Measurements from ENCODE around the gene COPG2.
"Not testable (repeated sequence)": the region's sequence is repeated elsewhere in the genome, so short reads cannot be mapped to it uniquely, and the experiment has no call there.

COPG2 gene, protein sequence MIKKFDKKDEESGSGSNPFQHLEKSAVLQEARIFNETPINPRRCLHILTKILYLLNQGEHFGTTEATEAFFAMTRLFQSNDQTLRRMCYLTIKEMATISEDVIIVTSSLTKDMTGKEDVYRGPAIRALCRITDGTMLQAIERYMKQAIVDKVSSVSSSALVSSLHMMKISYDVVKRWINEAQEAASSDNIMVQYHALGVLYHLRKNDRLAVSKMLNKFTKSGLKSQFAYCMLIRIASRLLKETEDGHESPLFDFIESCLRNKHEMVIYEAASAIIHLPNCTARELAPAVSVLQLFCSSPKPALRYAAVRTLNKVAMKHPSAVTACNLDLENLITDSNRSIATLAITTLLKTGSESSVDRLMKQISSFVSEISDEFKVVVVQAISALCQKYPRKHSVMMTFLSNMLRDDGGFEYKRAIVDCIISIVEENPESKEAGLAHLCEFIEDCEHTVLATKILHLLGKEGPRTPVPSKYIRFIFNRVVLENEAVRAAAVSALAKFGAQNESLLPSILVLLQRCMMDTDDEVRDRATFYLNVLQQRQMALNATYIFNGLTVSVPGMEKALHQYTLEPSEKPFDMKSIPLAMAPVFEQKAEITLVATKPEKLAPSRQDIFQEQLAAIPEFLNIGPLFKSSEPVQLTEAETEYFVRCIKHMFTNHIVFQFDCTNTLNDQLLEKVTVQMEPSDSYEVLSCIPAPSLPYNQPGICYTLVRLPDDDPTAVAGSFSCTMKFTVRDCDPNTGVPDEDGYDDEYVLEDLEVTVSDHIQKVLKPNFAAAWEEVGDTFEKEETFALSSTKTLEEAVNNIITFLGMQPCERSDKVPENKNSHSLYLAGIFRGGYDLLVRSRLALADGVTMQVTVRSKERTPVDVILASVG

DNA sequence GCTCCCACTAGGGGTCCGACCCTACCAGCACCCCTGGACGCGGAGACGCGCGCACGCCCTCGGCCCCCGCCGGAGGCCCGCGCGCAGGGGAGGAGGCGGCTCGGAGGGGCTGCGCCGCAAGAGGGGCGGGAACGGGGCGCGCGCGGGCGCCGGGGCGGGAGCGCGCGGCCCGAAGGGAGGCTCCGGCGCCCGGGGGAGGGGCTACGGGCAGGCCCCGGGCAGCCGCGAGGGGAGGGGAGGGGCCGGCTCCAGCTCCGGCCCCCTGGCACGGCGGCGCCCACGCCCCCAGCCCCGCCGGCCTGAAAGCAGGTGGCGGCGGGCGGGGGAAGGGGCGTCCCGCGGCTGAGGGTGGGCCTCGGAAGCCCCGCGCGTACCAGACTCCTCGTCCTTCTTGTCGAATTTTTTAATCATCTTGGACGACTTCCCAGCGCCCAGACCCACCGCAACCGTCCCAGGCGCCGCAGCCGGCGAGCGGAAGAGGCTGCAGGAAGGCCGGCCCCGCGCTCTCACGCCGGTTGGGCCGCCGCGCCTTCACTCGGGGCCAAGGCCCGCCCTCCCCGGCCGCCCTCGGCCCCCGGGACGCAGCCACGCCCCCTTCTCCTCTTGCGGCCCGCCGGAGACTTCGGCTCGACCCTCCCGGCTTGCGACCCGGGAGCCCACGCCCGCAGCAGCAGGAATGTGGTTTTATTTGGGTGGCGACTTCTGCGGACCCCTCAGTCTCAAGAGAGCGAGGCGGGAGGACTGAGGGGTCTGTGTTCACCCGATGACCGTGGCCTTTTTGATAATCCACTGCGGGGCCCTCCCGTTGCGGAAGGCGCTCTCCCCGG is at the start of gene COPG2:
COPG2 (minus strand) TSS at position 491 of the 827 bp plus-strand sequence; CDS start at position 411, 80 bp downstream.
- DNase-seq: peak; percentile 65 to 87

DNA sequence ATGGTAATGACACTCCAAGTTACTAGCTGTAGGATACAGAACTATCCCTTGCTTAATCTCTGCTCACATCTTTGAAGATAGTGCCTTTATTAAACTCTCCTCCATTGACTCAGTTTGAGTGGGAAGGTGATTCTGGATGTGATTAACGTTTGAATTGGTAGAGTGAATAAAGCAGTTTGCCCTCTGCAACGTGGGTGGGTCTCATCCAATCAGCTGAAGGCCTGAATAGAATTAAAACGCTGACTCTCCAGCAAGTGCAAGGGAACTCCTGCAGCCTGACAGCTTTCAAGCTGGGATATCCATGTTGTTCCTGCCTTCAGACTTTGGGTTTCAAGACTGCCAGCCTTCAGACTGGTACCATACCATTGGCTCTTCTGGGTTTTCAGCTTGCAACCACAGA is 43.9 kb upstream of the COPG2 start:
- DNase-seq: no peak

DNA sequence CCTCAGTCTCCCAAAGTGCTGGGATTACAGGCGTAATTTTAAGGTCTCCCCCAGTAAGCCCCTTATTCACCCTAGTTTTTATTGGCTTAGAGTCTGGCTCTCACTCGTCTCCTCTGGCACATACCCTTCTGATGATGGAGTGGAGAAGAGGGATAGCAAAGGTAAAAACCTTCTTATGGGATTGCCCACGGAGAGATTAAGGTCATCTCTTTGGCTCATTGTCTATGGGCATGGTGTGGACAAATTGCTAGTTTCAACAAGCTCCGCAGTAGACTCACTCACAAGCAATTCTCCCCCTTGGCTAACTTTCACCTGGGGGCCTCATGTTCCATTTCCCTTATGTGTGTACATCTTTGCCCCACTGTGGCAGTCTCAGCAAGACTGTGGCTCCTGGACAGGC is 40.2 kb upstream of the COPG2 start:
- no peak for DNase-seq

DNA sequence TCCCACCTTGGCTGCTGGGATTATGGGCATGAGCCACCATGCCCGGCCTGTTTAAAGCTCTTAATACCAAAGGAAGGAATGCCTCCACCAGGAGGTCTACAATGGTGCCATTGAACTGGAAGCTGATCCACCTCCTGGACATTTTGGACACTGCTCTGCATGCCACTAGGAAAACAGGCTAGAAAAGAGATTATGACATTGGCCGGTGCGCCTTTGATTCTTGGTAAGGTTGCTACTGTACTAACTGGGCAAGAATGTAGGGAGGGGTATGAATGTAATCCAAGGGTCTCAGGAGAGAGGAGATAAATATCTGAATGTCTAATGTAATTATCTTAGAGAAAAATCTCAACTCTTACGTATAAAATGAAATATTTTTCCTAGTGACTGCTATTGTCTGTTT is 39.5 kb upstream of the COPG2 start:
- no peak for DNase-seq

DNA sequence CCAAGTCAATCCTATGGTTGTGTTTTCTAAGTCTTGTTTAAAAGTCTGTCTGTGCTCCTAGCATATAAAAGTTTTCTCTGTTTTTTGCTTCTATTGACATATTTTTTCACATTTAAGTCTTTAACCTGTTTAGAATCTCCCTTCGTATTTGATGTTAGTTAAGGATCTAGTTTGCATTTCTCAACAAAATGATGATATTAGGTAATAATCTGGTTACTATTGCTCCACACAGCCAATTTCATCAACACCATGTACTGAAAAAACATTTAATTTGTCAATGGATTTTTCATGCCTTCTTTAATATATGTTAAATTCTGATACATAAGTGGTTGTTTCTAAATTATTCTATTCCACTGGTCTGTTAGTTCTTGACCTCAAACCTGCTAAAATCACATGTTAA is 35.3 kb upstream of the COPG2 start:
- DNase-seq: no peak

DNA sequence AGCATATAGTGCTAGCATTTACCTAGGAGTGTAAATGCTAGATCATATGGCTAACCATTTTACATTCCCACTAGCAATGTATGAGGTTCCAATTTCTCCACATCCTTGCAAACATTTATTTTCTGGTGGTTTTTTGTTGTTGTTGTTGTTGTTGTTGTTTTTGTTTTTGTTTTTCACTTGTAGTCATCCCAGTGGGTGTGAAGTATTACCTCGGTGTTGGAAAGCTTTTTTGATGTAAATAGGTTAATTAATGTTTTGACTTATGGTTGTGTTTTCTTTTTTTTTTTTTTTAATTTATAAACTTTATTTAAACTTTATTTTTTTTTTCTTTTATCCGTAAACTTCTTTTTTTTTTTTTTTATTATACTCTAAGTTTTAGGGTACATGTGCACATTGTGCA is 33.1 kb upstream of the COPG2 start:
- no peak for DNase-seq

DNA sequence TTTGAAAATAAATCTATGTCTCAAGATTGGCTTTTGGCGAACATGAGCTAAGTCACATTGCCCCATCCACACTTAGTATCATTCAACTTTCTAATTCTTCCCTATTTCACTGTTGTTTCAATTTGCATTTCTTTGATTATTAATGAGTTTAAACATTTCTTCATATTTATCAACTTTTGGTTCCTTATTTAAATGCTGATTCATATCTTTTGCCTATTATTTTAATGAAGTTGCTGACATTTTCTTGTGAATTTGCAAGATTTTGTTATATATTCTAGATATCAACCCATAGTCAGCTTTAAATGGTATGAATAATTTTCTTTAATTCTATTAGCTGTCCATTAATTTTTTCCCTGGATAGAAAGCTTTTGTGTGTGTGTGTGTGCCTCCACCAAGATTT is 32.2 kb upstream of the COPG2 start:
- no peak for DNase-seq

DNA sequence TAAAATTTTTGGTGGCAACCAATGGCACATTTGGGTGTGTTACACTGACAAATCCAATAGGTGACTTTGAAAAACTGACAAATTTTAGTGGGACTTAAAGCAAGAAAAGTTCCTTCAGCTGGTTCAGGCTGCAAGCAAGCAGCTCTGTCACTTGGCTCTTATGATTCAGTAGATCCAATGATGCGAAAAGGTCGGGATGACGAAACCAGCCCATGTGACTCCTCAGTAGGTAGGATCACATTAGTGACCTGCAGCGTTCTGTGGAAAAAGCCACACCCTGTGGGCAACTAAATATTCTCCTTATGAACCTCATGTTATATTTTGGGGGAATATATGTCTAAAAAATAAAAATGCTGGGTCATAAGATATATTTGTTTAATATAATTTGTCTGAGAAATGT is 31.1 kb upstream of the COPG2 start:
- no peak for DNase-seq

DNA sequence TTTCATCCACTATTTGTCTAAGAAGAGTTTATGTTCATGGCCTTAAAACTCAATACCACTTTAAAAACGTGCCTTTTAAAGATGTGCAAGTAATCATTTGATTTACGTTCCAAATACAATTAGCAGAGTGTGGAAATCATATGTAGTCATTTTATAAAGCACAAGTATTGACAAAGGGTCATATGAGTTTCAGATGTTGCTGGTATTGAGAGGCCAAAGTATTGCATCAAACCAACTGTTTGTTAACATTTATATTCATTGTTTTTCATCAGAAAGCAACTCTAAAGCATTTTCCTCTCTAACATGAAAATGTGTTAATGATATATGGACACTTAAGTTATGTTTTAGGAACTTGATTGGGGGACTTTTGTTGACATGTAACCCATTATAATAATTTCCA is 29.3 kb upstream of the COPG2 start:
- DNase-seq: no peak

DNA sequence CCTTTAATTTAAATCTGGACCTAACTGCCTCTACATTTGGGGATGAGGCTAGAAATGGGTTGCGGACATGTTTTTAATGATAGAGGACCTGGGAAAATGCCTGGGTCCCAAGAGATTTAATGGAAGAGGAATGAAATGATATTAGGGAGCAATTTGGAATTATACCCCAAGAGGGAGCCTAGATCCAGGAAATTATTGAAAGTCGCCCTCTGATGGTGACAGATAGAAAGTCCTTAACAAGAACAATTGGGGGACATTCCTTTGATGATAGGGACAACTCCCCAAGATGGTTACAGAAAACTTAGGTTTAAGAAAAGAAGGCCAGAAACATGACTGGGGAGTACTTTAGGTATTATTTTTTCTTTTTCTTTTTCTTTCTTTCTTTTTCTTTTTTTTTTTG is 27.3 kb upstream of the COPG2 start:
- peak in 1 of 2 experiments; percentile 27 for DNase-seq

DNA sequence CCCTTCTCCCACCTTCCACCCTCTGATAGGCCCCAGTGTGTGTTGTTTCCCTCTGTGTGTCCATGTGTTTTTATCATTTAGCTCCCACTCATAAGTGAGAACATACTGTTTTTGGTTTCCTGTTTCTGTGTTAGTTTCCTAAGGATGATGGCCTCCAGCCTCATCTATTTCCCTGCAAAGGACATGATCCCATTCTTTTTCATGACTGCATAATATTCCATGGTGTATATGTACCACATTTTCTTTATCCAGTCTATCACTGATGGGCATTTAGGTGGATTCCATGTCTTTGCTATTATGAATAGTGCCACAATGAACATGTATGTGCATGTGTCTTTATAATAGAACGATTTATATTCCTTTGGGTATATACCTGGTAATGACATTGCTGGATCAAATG is 23.8 kb upstream of the COPG2 start:
- DNase-seq: not testable (repeated sequence)

DNA sequence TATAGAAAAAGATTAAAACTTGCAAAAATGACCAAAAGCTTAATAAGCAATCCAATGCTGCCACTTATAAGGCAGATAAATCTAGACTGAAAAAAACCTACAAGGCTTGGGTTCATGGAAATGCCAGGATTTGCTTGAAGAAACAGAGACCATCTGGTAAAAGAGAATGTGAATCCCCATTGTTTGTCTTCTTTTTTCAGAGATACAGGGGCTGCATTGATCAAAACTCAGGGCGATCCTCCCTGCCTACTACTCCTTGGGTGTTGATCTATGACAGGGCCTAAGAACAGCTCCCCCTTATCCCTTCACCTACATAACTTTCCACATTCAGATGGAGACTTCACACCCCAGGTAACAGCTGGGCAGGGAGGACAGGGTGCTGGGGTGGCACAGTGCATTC is 21.1 kb upstream of the COPG2 start:
- DNase-seq: no peak

DNA sequence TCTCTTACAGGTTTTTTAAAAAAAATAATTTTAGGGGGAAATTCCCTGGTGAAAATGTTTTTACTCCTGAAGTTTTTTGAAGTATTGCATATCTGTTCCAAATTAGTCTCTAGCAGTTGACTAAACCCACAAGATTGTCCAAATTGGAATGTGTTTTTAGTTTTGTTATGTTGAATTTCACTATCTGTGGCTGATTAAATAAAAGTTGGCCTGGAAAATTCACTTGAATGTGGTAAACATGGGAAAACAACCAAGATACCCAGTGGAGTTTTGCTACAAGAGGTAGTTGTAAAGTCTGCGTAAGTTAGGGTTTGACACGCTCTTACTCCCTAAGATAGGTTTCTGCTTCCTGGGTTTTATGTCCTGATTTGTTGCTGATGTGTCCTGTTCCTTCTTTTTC is 14.5 kb upstream of the COPG2 start:
- DNase-seq: no peak

DNA sequence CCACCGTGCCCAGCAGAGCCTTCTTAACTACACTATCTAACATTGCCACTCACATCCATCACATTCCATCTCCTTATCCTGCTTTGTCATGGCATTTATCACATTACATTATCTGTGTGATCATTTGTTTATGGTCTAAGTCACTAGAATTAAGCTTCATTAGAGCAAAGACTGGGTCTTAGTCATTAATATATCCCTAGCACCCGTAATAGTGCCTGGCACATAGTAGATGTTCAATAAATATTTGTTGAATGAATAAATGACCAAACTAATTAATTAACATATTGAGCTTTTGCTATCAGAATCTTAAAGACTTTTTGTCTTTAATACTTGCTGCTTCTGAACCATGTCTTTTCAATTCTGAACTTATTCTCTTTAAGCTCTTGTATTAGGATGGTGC is 5.9 kb upstream of the COPG2 start:
- no peak for DNase-seq

DNA sequence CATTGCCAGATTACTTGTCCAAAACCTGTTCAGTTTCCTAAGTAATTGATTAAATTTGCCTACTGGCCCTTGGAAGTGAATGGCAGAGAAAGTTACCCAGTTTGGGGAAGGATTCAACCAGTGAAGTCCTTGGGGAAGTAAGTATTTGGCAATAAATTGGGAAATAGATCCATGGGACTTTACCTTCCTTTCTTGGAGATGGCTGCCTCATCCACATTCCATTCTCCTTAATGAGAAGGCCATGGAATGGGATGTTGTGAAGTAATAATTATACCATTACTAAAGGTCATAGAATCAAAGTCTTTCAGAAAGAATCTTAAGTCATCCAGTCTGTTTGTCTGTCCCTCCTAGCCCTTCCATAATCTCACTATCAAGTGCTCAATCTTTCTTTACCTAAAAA is 4.5 kb upstream of the COPG2 start:
- no peak for DNase-seq

DNA sequence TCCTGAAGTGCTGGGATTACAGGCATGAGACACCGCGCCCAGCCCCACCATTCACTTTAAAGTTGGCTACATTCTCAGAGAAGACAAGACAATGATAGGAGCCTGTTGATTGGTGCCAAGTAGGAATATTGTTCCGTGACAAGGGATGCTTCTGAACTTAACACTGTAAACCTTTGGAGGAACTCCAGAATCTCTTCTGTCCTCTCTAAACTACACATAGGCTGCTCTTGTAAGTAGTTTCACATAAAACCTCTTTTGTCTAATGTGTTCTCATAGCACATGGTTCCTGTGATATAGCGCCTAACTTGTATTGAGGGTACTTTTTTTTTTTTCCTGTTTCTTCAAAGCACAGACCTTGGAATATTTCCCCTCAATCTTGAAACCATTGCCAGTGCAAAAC is 3.6 kb upstream of the COPG2 start:
- no peak for DNase-seq

DNA sequence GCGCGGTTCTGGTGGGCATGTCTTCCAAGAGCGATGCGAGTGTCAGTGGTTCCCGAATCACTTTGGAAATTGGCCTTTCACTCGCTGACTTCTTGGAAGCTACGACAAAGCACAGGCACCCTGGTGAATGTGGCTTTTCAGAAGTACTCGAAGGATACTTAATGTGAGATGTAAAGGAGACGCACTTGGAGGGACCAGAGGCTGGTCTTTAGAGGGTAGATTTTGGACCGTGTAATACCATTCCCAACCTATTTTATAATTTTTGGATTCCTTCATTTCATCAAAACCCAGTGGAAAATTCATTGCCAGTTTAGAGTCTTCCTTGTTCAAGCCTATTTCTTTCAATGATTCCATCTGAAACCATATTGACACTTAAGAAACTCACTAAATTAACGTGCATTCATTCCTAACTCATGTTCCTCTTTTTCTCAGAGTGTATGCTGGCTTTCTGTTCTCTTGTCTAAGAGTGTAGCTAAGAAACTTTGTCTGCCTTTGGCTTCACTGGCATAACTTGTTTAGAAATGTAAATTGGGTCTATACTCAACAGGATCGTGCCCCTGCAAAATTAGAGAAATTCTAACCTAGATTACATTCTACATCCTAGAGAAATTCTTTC is 645 bp upstream of the COPG2 start:
- no peak for DNase-seq

DNA sequence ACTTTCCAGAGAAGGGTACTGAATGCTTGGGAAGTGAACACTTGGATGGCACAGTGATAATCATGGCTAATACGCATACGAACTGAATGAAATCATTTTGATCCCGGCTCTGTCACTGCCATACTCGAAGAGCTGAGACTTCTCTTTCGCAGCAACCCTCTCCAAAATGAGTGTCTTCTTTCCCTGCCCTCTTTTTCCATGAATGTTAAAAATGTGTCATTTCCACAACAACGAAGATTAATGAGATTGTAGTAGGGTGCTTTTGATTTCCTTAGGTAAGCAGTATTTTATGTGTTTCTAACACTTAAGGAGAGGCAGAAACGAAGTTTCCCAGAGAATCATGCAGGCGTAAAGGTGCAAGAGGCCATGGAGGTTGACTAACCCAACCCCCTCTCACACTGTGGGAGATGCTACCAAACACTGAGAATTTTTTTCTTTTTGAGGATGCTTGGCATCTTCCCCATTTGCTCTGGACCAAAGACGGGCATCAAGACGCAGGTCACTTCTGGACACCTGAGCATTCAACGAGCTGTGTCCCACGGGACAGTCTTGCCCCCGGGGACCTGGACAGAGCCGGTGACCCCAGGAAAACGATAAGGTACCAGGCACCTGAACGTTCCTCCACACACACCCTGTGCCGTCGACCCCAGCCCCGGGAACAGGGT is 823 bp downstream of the COPG2 start:
- no peak for DNase-seq

DNA sequence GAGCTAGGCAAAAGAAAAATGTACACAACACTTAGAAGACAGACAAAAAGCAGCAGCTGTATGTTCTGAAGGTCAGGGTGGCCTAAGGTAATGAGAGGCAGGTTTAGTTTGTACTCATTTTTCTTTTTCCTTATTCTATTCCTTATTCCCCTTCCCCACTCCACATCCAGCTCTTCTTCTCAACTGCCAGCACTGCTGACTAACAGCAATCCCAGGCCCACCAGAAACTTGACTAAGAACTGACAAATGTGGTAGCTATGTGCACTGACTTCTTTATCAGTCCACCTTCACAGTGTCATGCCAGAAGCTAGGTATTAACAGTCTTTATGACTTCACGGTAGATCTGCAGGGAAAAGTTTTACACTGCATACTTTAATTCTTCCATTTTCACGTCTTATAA is 6.1 kb downstream of the COPG2 start:
- no peak for DNase-seq

DNA sequence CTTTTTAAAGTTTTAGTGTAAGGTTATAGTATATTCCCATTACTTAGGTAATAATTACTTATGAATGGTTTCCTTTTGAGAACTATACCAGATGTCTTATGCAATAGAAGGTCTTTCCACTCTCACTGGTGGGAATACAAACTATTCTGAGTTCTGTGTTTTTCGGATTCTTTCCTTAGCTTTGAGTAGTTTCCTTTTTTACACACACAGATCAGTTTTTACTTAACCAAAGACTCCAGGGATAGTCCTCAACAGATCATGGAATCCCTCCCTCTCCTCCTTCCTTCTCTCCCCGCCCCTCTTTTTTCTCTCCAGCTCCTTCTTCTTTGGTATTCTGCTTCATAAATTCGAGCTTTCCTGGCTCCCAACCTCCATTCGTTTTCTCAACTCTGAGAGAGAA is 13.3 kb downstream of the COPG2 start:
- DNase-seq: no peak

DNA sequence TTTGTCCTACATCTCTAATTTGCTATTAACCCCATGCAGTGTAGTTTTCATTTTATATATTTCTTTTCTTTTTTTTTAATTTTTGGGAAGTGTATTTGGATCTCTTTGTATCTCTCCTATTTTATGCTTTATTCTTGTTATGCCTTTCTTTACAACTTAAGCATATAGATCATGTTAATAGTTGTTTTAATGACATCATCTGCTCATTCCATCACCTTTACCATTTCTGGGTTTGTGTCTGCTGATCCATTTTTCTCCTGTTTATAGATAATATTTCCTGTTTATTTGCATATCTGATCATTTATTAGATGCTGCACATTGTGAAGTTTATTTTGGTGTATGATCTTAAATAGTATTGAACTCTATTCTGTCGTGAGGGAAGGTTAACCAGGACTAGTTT is 13.7 kb downstream of the COPG2 start:
- no peak for DNase-seq

DNA sequence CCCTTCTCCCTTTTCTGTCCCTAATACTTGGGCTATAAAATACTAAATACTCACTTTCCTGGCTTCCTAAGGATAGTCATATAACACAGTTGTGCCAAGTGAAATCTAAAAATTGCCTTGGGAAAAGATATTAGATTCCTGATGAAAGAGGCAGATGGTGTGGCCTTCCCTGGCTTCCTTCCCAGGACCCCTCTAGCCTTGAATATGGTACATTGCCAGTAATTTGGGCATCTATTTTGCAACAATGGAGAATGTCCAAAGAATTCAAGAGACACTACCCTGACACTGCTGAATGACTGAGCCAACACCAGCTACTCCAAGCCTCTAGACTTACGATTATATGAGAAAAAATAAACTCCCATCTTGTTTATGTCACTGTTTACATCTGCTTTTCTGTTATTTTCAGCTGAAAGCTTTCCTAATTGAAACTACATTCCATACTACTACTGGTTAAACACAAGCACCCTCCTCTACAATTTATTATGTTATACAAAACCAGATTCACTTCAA is 17.9 kb downstream of the COPG2 start:
- DNase-seq: peak; percentile 89 to 96

All from NCI-H446 (cell line).